ENCODE results near the gene CTLA4. TPM values are rescaled to one million over a fixed set of nuclear protein-coding genes. Genes with fewer than 3 reads are reported as not detected.

CTLA4 gene
- total RNA-seq = not detected in 2 replicates

GRCh38 chr2:203867561-203868200 is at the start of gene CTLA4:
Gene CTLA4, plus strand, starts transcription at chr2:203867771. Its CDS starts 172 bp downstream, at chr2:203867943.

Other genes starting within 250 kb of the CTLA4 start
- gene CD28, start 161.1 kb upstream of the CTLA4 start, total RNA-seq = under 0.01 TPM in 1 of 2 replicates, not detected in the other
- gene ICOS, start 69.0 kb downstream of the CTLA4 start, total RNA-seq = not detected in 2 replicates